GM23248 (cell line): ENCODE data around the gene CDC45.

ENCODE experiments used
- EZH2 ChIP-seq: fragments of 200-600 bp; sonication (generic); IDR thresholded peaks from 2 replicates; pipeline ENCODE4 v1.6.1; 2018; ENCODE audit warnings: antibody characterized with exemption, mild to moderate bottlenecking; ENCODE audit not compliant: insufficient read depth, poor library complexity, severe bottlenecking
- EZH2phosphoT487 ChIP-seq: fragments of 200-600 bp; sonication (generic); IDR thresholded peaks from 2 replicates; pipeline ENCODE4 v1.6.1; 2018; ENCODE audit warnings: antibody characterized with exemption, moderate library complexity, mild to moderate bottlenecking, low read depth; ENCODE audit not compliant: insufficient read depth

DNA sequence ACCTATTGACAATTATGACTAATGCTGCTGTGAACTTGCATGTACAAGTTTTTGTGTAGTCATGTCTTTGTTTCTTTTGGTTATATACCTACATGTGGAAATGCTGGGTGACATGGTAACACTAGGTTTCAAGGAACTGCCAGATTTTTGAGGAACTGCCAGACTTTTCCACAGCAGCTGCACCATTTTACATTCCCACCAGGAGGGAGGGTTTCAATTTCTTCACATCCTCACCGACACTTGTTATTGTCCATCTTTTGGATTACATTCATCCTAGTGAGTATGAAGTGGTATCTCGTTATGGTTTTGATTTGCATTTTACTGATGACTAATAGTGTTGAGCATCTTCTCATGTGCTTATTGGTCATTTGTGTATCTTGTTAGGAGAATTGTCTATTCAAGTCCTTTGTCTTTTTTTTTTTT, 31.2 kb downstream of the CDC45 start:
- TF ChIP-seq EZH2: no peak
- TF ChIP-seq EZH2phosphoT487: no peak
